Uterus (tissue), 4 donors: ENCODE data around the gene LIG1. TPM values are rescaled to one million over a fixed set of nuclear protein-coding genes. Genes with fewer than 3 reads are reported as not detected.

Experiments used
- DNase-seq, 2 donors: peaks; one replicate each; pipeline ENCODE4 v3.0.0-alpha.2; 2019 to 2020
- H3K27ac ChIP-seq, 2 donors: fragments of 200-600 bp; sonication (generic); 1 replicate in 1 of 2; 2 replicates in 1 of 2; pipeline ENCODE4 v1.5.1; 2016 to 2018
- H3K27me3 ChIP-seq, 2 donors: fragments of 200-600 bp; sonication (generic); one replicate each; pipeline ENCODE4 v1.5.1; 2018 to 2019; ENCODE audit warnings: control low read depth in 1 of 2
- H3K36me3 ChIP-seq, 2 donors: fragments of 200-600 bp; sonication (generic); one replicate each; pipeline ENCODE4 v1.5.1; 2019; ENCODE audit warnings: control low read depth in 1 of 2
- H3K4me1 ChIP-seq, 2 donors: fragments of 200-600 bp; sonication (generic); one replicate each; pipeline ENCODE4 v1.5.1; 2018 to 2019; ENCODE audit warnings: control low read depth in 1 of 2
- H3K4me3 ChIP-seq, 2 donors: fragments of 200-600 bp; sonication (generic); 1 replicate in 1 of 2; 2 replicates in 1 of 2; pipeline ENCODE4 v1.5.1; 2018 to 2019; ENCODE audit warnings: mild to moderate bottlenecking in 1 of 2
- H3K9me3 ChIP-seq, 2 donors: fragments of 200-600 bp; sonication (generic); one replicate each; pipeline ENCODE4 v1.5.1; 2019; ENCODE audit warnings: control low read depth in 1 of 2
- CTCF ChIP-seq, 4 experiments: fragments of 200-600 bp in 2 of 4; fragments of 450-650 bp in 2 of 4; sonication (generic) in 2 of 4; IDR thresholded peaks; one replicate each; pipeline ENCODE4 v1.5.1; 2016 to 2019; ENCODE audit warnings: antibody characterized with exemption in 4 of 4, mild to moderate bottlenecking in 2 of 4, moderate library complexity in 1 of 4
- POLR2A ChIP-seq, 2 donors: fragments of 450-650 bp; IDR thresholded peaks; one replicate each; pipeline ENCODE4 v1.6.1; 2016; ENCODE audit warnings: antibody characterized with exemption in 2 of 2, mild to moderate bottlenecking in 1 of 2, moderate library complexity in 1 of 2
- intact Hi-C: fragments of 100-400 bp; cut with DNase I; formaldehyde crosslinking; loops from one replicate; pipeline ENCODE4 v1.15.1; 2023; ENCODE audit warnings: low total_unique reads
- total RNA-seq, 4 donors: library from RNA; depleted of rRNA in 3 of 4; stranded (reverse); fragments of >200 nt in 3 of 4; gene quantifications; one replicate each; pipeline versions ENCODE4 v1.1.0 to v1.2.4, GENCODE V29; 2014 to 2023
- donor health status: DM: yes; HTN: yes; CAD: no.

LIG1 gene
- total RNA-seq, 4 donors from 2014 or later = 5.9 to 96.1 (median 28.1) TPM

GRCh38 chr19:48110350-48110966, 59.7 kb downstream of the LIG1 start, which contains the start of gene PLA2G4C:
Gene PLA2G4C, minus strand, starts transcription at chr19:48110817. Its CDS starts 4,288 bp downstream, at chr19:48106529.
- peak; percentile 87 to 92 for DNase-seq
- Histone ChIP-seq H3K27me3 (no peaks in the 10 kb centered on the region), H3K4me3 (peak within 1 kb of the TSS; percentile 24 to 44), H3K9me3 (no peaks in the 10 kb centered on the region), H3K27ac (peak within 1 kb of the TSS; percentile 93 to 97), H3K36me3 (no peaks in the 10 kb centered on the region), H3K4me1 (no peaks in the 10 kb centered on the region)
- intact Hi-C loops = no loop called here
- TF ChIP-seq POLR2A (IDR thresholded peaks at IDR 0.05) = peak; percentile 61 to 67
- TF ChIP-seq CTCF (IDR thresholded peaks at IDR 0.05) = peak in 1 of 4 experiments; percentile 26

- H3K4me3 ChIP-seq = no peak overlapping the region
- H3K9me3 ChIP-seq = no peaks in the 10 kb centered on the region
- H3K27me3 ChIP-seq = no peaks in the 10 kb centered on the region
- peak overlapping the region in 1 of 2 donors; percentile 93 for H3K27ac ChIP-seq
- DNase-seq = no peak
- no peaks in the 10 kb centered on the region for H3K36me3 ChIP-seq
- intact Hi-C loops = loop anchor here (5.0 kb wide), 1 partner anchor 43 kb away; no protein-coding TSS in a partner anchor
- TF ChIP-seq CTCF (IDR thresholded peaks at IDR 0.05) (no peak), POLR2A (IDR thresholded peaks at IDR 0.05) (no peak)
- H3K4me1 ChIP-seq = no peaks in the 10 kb centered on the region
Observed at GRCh38 chr19:48108997-48109782, 61.0 kb downstream of the LIG1 start.

- intact Hi-C loops = no loop called here
- no peak for DNase-seq
Observed at GRCh38 chr19:48103922-48104321, 66.2 kb downstream of the LIG1 start.

GRCh38 chr19:48102870-48103751, 67.0 kb downstream of the LIG1 start:
- DNase-seq = no peak
- H3K36me3 ChIP-seq = no peaks in the 10 kb centered on the region
- TF ChIP-seq POLR2A (IDR thresholded peaks at IDR 0.05) (no peak), CTCF (IDR thresholded peaks at IDR 0.05) (peak in 3 of 4 experiments; percentile 27 to 46 (median 29))
- H3K27me3 ChIP-seq = no peaks in the 10 kb centered on the region
- no peak overlapping the region for H3K27ac ChIP-seq
- intact Hi-C loops = no loop called here
- no peak overlapping the region for H3K4me3 ChIP-seq
- H3K4me1 ChIP-seq = no peaks in the 10 kb centered on the region
- H3K9me3 ChIP-seq = no peaks in the 10 kb centered on the region

More at GRCh38 chr19:48103922-48104321, 66.2 kb downstream of the LIG1 start:
- Histone ChIP-seq H3K27me3 (no peaks in the 10 kb centered on the region), H3K27ac (no peak overlapping the region), H3K36me3 (no peaks in the 10 kb centered on the region), H3K4me3 (no peak overlapping the region), H3K4me1 (no peaks in the 10 kb centered on the region), H3K9me3 (no peaks in the 10 kb centered on the region)
- no peak for TF ChIP-seq POLR2A (IDR thresholded peaks at IDR 0.05)
- TF ChIP-seq CTCF (IDR thresholded peaks at IDR 0.05) = no peak
